Vagina (tissue), 2 donors: ENCODE data around the gene SFI1. TPM values are rescaled to one million over a fixed set of nuclear protein-coding genes. Genes with fewer than 3 reads are reported as not detected.

Experiments used
- DNase-seq, 2 donors: peaks; one replicate each; pipeline ENCODE4 v3.0.0-alpha.2; 2017; ENCODE audit errors: extremely low spot score in 2 of 2
- H3K27ac ChIP-seq: fragments of 200-600 bp; sonication (generic); one replicate; pipeline ENCODE4 v1.5.1; 2019
- H3K27me3 ChIP-seq: fragments of 200-600 bp; sonication (generic); one replicate; pipeline ENCODE4 v1.5.1; 2019
- H3K36me3 ChIP-seq, 2 donors: fragments of 200-600 bp; sonication (generic); one replicate each; pipeline ENCODE4 v1.5.1; 2017 to 2019
- H3K4me1 ChIP-seq: fragments of 200-600 bp; sonication (generic); one replicate; pipeline ENCODE4 v1.5.1; 2019
- H3K4me3 ChIP-seq, 2 donors: fragments of 200-600 bp; sonication (generic); 1 replicate in 1 of 2; 2 replicates in 1 of 2; pipeline ENCODE4 v1.5.1; 2016 to 2019
- H3K9me3 ChIP-seq: fragments of 200-600 bp; sonication (generic); one replicate; pipeline ENCODE4 v1.5.1; 2019
- POLR2A ChIP-seq, 2 donors: fragments of 450-650 bp; IDR thresholded peaks; one replicate each; pipeline ENCODE4 v1.6.1; 2017; ENCODE audit warnings: antibody characterized with exemption in 2 of 2, mild to moderate bottlenecking in 2 of 2, moderate library complexity in 2 of 2
- POLR2AphosphoS5 ChIP-seq, 2 donors: sonication (generic); formaldehyde crosslinking; IDR thresholded peaks; one replicate each; pipeline ENCODE4 v1.9.0; 2017; ENCODE audit warnings: antibody characterized with exemption in 2 of 2, mild to moderate bottlenecking in 2 of 2, low read depth in 1 of 2; ENCODE audit not compliant: insufficient read depth in 1 of 2
- intact Hi-C: fragments of 100-400 bp; cut with DNase I; formaldehyde crosslinking; loops from one replicate; pipeline ENCODE4 v1.15.1; 2023
- microRNA-seq: library from miRNA; unstranded; fragments of <30 nt; microRNA quantifications from one replicate; pipeline ENCODE4, GENCODE V29; 2017; ENCODE audit warnings: borderline number of aligned reads, borderline replicate concordance
- small RNA-seq: library from RNA; depleted of rRNA; stranded (forward); fragments of <200 nt; gene quantifications from one replicate; pipeline ENCODE3, GENCODE V24; 2016
- total RNA-seq: library from RNA; depleted of rRNA; stranded (reverse); fragments of >200 nt; gene quantifications from one replicate; pipeline ENCODE4 v1.2.3, GENCODE V29; 2016
- TF ChIP-seq, protein P1 (sequence below), 3 experiments: fragments of 450-650 bp in 2 of 3; fragments of 200-600 bp in 1 of 3; sonication (generic) in 1 of 3; IDR thresholded peaks; one replicate each; pipeline ENCODE4 v1.5.1; 2017 to 2019; ENCODE audit warnings: antibody characterized with exemption in 3 of 3, mild to moderate bottlenecking in 2 of 3, moderate library complexity in 2 of 3

SFI1 gene
- total RNA-seq, 1 donor from 2014 or later = 33.6 TPM

DNA sequence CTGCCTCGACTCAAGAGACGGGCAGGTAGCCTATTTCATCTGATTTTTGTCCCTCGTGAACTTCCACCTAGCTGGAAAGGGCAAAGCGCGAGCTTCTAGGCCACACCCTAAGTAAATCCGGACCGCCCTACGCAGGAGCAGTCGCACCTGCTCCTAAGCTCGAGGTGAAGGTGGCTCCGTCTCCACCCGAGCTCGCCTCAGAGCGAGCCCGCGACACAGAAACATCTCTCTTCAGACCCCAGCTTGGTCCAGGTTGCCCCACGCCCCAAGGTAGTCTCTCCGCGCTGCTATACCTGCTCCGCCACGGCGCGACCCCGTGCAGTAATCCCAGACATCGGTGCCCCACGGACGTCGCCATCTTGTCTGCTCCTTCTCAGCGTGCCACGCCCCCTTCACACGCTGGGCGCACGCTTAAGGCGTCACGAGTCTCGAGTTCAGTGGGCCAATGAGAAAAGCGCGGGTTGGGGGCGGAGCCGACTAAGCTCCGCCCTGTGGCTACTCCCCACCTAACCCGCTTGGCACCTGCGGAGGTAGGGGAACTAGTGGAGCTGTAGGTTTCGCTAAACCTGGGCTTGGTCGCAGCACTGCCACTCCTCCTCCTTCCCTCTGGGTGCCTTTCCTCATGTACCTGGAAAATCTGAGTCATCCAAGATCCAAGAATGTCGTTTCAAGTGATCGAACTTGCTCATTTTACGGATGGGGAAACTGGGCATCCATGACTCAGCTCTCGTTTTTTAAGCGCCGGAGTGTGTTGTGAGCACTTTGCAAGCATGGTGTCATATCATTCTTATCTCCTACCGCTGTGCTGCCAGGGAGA is 165.7 kb downstream of the SFI1 start, which contains the start of gene PISD:
Gene PISD (minus strand): TSS at position 365 of the 817 bp plus-strand sequence. CDS start 7 bp downstream, at position 358.
- peak; percentile 96 to 98 for DNase-seq
- Histone ChIP-seq H3K36me3 (no peaks in the 10 kb centered on the region), H3K4me1 (peaks cover 16% of the 10 kb centered on the region), H3K27ac (peak within 1 kb of the TSS; percentile 75), H3K4me3 (peak within 1 kb of the TSS; percentile 74 to 97), H3K9me3 (no peaks in the 10 kb centered on the region), H3K27me3 (no peaks in the 10 kb centered on the region)
- TF ChIP-seq POLR2AphosphoS5 (IDR thresholded peaks at IDR 0.05; ENCODE audit: insufficient read depth in 1 of 2, low read depth in 1 of 2) (peak; percentile 94 to 95), POLR2A (IDR thresholded peaks at IDR 0.05) (peak in 1 of 2 donors; percentile 28)
- TF ChIP-seq, protein P1, sequence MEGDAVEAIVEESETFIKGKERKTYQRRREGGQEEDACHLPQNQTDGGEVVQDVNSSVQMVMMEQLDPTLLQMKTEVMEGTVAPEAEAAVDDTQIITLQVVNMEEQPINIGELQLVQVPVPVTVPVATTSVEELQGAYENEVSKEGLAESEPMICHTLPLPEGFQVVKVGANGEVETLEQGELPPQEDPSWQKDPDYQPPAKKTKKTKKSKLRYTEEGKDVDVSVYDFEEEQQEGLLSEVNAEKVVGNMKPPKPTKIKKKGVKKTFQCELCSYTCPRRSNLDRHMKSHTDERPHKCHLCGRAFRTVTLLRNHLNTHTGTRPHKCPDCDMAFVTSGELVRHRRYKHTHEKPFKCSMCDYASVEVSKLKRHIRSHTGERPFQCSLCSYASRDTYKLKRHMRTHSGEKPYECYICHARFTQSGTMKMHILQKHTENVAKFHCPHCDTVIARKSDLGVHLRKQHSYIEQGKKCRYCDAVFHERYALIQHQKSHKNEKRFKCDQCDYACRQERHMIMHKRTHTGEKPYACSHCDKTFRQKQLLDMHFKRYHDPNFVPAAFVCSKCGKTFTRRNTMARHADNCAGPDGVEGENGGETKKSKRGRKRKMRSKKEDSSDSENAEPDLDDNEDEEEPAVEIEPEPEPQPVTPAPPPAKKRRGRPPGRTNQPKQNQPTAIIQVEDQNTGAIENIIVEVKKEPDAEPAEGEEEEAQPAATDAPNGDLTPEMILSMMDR (IDR thresholded peaks at IDR 0.05) = no peak
- intact Hi-C loops = loop anchor here (10.0 kb wide), 1 partner anchor 93 kb away; the partner anchor contains the start of genes DEPDC5 and PRR14L

DNA sequence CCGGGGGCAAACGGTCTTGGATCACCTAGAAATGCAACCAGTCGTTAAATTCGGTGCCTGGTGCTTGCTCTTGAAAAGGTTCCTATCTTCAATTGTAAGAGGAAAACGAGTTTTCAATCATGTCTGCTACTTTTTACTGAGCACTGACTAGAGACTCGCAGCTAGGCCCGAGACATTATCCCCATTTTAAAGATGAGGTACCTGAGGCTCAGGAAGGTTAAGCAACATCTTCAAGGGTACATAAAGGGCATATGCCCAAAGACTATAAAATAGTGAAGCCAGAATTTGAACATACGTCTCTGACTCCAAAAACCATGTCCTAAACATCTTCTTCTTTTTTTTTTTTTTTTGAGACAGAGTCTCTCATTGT is 166.3 kb downstream of the SFI1 start:
- DNase-seq = no peak
- TF ChIP-seq, protein P1 (IDR thresholded peaks at IDR 0.05) = no peak
- no peak for TF ChIP-seq POLR2A (IDR thresholded peaks at IDR 0.05)
- no peak for TF ChIP-seq POLR2AphosphoS5 (IDR thresholded peaks at IDR 0.05; ENCODE audit: insufficient read depth in 1 of 2, low read depth in 1 of 2)
- H3K4me1 ChIP-seq = peaks cover 16% of the 10 kb centered on the region
- no peaks in the 10 kb centered on the region for H3K9me3 ChIP-seq
- H3K4me3 ChIP-seq = peak overlapping the region; percentile 74 to 97
- no peaks in the 10 kb centered on the region for H3K27me3 ChIP-seq
- peak overlapping the region; percentile 75 for H3K27ac ChIP-seq
- H3K36me3 ChIP-seq = no peaks in the 10 kb centered on the region
- intact Hi-C loops = loop anchor here (10.0 kb wide), 1 partner anchor 92 kb away; the partner anchor contains the start of genes DEPDC5 and PRR14L

Small RNAs within 50 kb of the gene (microRNA-seq; reads per million reads assigned to microRNA genes)
- gene MIR7109 = not detected

Small RNAs within 50 kb of the gene (small RNA-seq; reads per million reads assigned to genes)
- gene AL096701.2 (not detected), gene RNU6-28P (not detected)

Other genes with a start within 250 kb of the SFI1 start
- gene PIK3IP1, start 204.0 kb upstream of the SFI1 start, total RNA-seq = 32.4 TPM
- 18.4 TPM for gene PATZ1, start 150.2 kb upstream of the SFI1 start, total RNA-seq
- 42.0 TPM for gene DRG1, start 96.9 kb upstream of the SFI1 start, total RNA-seq
- gene EIF4ENIF1, start 6.7 kb upstream of the SFI1 start, total RNA-seq = 24.6 TPM
- gene PISD, start 165.7 kb downstream of the SFI1 start, total RNA-seq = 50.3 TPM